Ovary (tissue), 3 donors: Measurements from ENCODE around the gene GPR75.

Experiments
- EP300 ChIP-seq: sonication (generic); formaldehyde crosslinking; IDR thresholded peaks from one replicate; pipeline ENCODE4 v1.6.1; 2017; ENCODE audit warnings: antibody characterized with exemption
- POLR2A ChIP-seq: fragments of 450-650 bp; IDR thresholded peaks from one replicate; pipeline ENCODE4 v1.6.1; 2017; ENCODE audit warnings: antibody characterized with exemption, mild to moderate bottlenecking, moderate library complexity
- TF ChIP-seq, protein P1 (sequence below), 3 donors: fragments of 450-650 bp in 2 of 3; fragments of 200-600 bp in 1 of 3; IDR thresholded peaks; one replicate each; pipeline versions ENCODE4 v1.5.1 to v1.8.0; 2016 to 2022; ENCODE audit warnings: antibody characterized with exemption in 3 of 3, mild to moderate bottlenecking in 1 of 3
- donor health status: DM: no; HTN: no; CAD: no.

DNA sequence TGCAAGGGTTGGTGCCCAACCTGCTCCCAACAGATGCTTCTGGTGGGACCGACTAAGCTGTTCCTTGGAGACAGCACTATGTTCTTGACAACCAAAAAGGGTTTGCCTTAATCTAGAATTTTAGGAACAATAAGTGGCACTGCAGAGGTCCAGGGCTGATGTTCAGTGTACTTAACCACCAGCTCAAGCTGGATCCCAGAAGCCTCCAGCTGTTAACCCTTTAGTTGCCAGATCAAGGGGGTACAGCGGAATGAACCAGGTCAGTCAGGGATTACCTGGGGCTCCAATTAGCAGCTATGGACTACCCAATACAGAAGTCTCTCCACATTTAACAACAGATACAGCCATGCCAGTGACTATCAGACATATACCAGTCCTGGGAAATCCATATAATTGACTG is 3.5 kb downstream of the GPR75 start:
- TF ChIP-seq, protein P1, sequence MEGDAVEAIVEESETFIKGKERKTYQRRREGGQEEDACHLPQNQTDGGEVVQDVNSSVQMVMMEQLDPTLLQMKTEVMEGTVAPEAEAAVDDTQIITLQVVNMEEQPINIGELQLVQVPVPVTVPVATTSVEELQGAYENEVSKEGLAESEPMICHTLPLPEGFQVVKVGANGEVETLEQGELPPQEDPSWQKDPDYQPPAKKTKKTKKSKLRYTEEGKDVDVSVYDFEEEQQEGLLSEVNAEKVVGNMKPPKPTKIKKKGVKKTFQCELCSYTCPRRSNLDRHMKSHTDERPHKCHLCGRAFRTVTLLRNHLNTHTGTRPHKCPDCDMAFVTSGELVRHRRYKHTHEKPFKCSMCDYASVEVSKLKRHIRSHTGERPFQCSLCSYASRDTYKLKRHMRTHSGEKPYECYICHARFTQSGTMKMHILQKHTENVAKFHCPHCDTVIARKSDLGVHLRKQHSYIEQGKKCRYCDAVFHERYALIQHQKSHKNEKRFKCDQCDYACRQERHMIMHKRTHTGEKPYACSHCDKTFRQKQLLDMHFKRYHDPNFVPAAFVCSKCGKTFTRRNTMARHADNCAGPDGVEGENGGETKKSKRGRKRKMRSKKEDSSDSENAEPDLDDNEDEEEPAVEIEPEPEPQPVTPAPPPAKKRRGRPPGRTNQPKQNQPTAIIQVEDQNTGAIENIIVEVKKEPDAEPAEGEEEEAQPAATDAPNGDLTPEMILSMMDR (IDR thresholded peaks at IDR 0.05): no peak
- no peak for TF ChIP-seq POLR2A
- no peak for TF ChIP-seq EP300
